IMR-90 (cell line): ENCODE results near the gene CNST. TPM values are rescaled to one million over a fixed set of nuclear protein-coding genes. Genes with fewer than 3 reads are reported as not detected.
A peak's percentile ranks its signal among the peaks of the same experiment; 100 is the strongest.

Source experiments
- ATAC-seq: fragments of 200-7000 bp; cut with Tn5 transposase; 2 replicates; pipeline ENCODE4 v1.9.1; 2020; ENCODE audit warnings: low read depth, mild to moderate bottlenecking, moderate library complexity
- BruUV-seq: library from RNA; stranded (reverse); fragments of 400-500 nt; replicated peaks from 2 replicates; lab custom pipeline; 2021; lab: Mats Ljungman, UMichigan
- CTCF ChIA-PET: fragments of 300-600 bp; formaldehyde crosslinking; extraction: SDS; loops from one replicate; lab custom pipeline; 2021; ENCODE audit warnings: antibody characterized with exemption; lab: Yijun Ruan, JAX
- POLR2A ChIA-PET: fragments of 300-600 bp; sonication (Branson Sonifier 250); formaldehyde crosslinking; loops from one replicate; lab custom pipeline; 2022; ENCODE audit warnings: antibody characterized with exemption; ENCODE audit not compliant: unreplicated experiment; lab: Charles Lee
- DNase-seq: peaks from one replicate; pipeline ENCODE4 v3.0.0; 2013
- H2AFZ ChIP-seq: replicated peaks from 2 replicates; pipeline ENCODE3; 2013; ENCODE audit warnings: low read length, mild to moderate bottlenecking; ENCODE audit not compliant: poor library complexity
- H2AK5ac ChIP-seq: 2 replicates; pipeline ENCODE4 v1.6.1; 2013; ENCODE audit warnings: low read depth, low read length, inconsistent platforms
- H2AK9ac ChIP-seq: replicated peaks from 2 replicates; pipeline ENCODE3; 2013; ENCODE audit warnings: mild to moderate bottlenecking, low read depth, low read length, moderate library complexity; ENCODE audit not compliant: poor library complexity
- H2BK120ac ChIP-seq: 2 replicates; pipeline ENCODE4 v1.6.1; 2013; ENCODE audit warnings: low read depth, low read length, inconsistent platforms
- H2BK15ac ChIP-seq: 3 replicates; pipeline ENCODE4 v1.6.1; 2013; ENCODE audit warnings: low read depth, low read length, inconsistent platforms
- H2BK20ac ChIP-seq: 2 replicates; pipeline ENCODE4 v1.6.1; 2013; ENCODE audit warnings: low read depth, mild to moderate bottlenecking, inconsistent platforms, low read length, moderate library complexity
- H2BK5ac ChIP-seq: 2 replicates; pipeline ENCODE4 v1.6.1; 2013; ENCODE audit warnings: mild to moderate bottlenecking, low read depth, low read length, inconsistent platforms; ENCODE audit not compliant: poor library complexity, severe bottlenecking
- H3K14ac ChIP-seq: replicated peaks from 2 replicates; pipeline ENCODE4 v1.6.1; 2013; ENCODE audit warnings: low read depth, low read length, inconsistent platforms
- H3K18ac ChIP-seq: 2 replicates; pipeline ENCODE4 v1.6.1; 2013; ENCODE audit warnings: low read depth, low read length, control low read depth
- H3K23ac ChIP-seq: 2 replicates; pipeline ENCODE4 v1.6.1; 2013; ENCODE audit warnings: low read depth, low read length, inconsistent platforms
- H3K27ac ChIP-seq: 2 replicates; pipeline ENCODE4 v1.5.1; 2013; ENCODE audit warnings: mild to moderate bottlenecking, control low read depth, low read length; ENCODE audit not compliant: insufficient read depth
- H3K27me3 ChIP-seq: 2 replicates; pipeline ENCODE4 v1.6.1; 2013; ENCODE audit warnings: low read length; ENCODE audit not compliant: control insufficient read depth, insufficient read depth
- H3K36me3 ChIP-seq: 2 replicates; pipeline ENCODE4 v1.6.1; 2013; ENCODE audit warnings: low read length, mixed read lengths; ENCODE audit not compliant: control insufficient read depth, insufficient read depth
- H3K4ac ChIP-seq: 2 replicates; pipeline ENCODE4 v1.6.1; 2013; ENCODE audit warnings: low read depth, low read length, inconsistent platforms
- H3K4me1 ChIP-seq: 2 replicates; pipeline ENCODE4 v1.6.1; 2013; ENCODE audit warnings: low read length, mixed read lengths; ENCODE audit not compliant: control insufficient read depth, insufficient read depth
- H3K4me2 ChIP-seq: 2 replicates; pipeline ENCODE4 v1.6.1; 2013; ENCODE audit warnings: low read depth, mild to moderate bottlenecking, control low read depth, low read length, moderate library complexity
- H3K4me3 ChIP-seq: 2 replicates; pipeline ENCODE4 v1.5.1; 2013; ENCODE audit warnings: low read depth, mild to moderate bottlenecking, control low read depth, low read length, moderate library complexity; ENCODE audit not compliant: insufficient read depth
- H3K56ac ChIP-seq: 2 replicates; pipeline ENCODE4 v1.6.1; 2013; ENCODE audit warnings: low read length, inconsistent platforms; ENCODE audit not compliant: insufficient read depth; ENCODE audit errors: extremely low read depth
- H3K79me1 ChIP-seq, 2 experiments: 2 replicates each; pipeline ENCODE4 v1.6.1; 2013; ENCODE audit warnings: low read length in 2 of 2, inconsistent platforms in 1 of 2, low read depth in 1 of 2
- H3K9ac ChIP-seq: 2 replicates; pipeline ENCODE4 v1.6.1; 2013; ENCODE audit warnings: low read depth, low read length, control low read depth
- H3K9me1 ChIP-seq: 2 replicates; pipeline ENCODE4 v1.6.1; 2013; ENCODE audit warnings: low read length, inconsistent platforms; ENCODE audit not compliant: insufficient read depth
- H3K9me3 ChIP-seq: 2 replicates; pipeline ENCODE4 v1.6.1; 2013; ENCODE audit warnings: low read length; ENCODE audit not compliant: control insufficient read depth, insufficient read depth
- H4K20me1 ChIP-seq: 2 replicates; pipeline ENCODE4 v1.6.1; 2013; ENCODE audit warnings: low read length, inconsistent platforms; ENCODE audit not compliant: insufficient read depth
- H4K5ac ChIP-seq: 2 replicates; pipeline ENCODE4 v1.6.1; 2013; ENCODE audit warnings: mild to moderate bottlenecking, low read depth, low read length, control low read depth
- H4K8ac ChIP-seq, 2 experiments: 2 replicates each; pipeline ENCODE4 v1.6.1; 2013; ENCODE audit warnings: low read depth in 2 of 2, low read length in 2 of 2, control low read depth in 1 of 2, inconsistent platforms in 1 of 2
- H4K91ac ChIP-seq: 2 replicates; pipeline ENCODE4 v1.6.1; 2013; ENCODE audit warnings: low read depth, low read length, inconsistent platforms; ENCODE audit not compliant: insufficient read depth
- CEBPB ChIP-seq: IDR thresholded peaks from 2 replicates; pipeline ENCODE4 v1.6.1; 2012; ENCODE audit warnings: low read depth, low read length, improper control_type of control experiment
- SMC3 ChIP-seq: fragments of 150-350 bp; IDR thresholded peaks from 2 replicates; pipeline ENCODE4 v1.6.1; 2016; ENCODE audit warnings: low read depth, mild to moderate bottlenecking, antibody characterized with exemption, low read length, moderate library complexity
- WGBS, 2 experiments: methylation state at CpG; one replicate each; pipeline versions ENCODE4 v1.1.5 to v1.1.7; 2013; ENCODE audit warnings: missing lambda C conversion rate in 2 of 2; ENCODE audit not compliant: insufficient read length in 1 of 2; ENCODE audit errors: extremely low coverage in 2 of 2; 5-methylcytosine and 5-hydroxymethylcytosine counted together
- dilution Hi-C: fragments of 300-500 bp; cut with HindIII; formaldehyde crosslinking; loops from one replicate; pipeline ENCODE4 v1.14.3; 2018; ENCODE audit warnings: low sequenced_read_pairs; ENCODE audit not compliant: unreplicated experiment
- in situ Hi-C: fragments of 300-500 bp; cut with MboI; formaldehyde crosslinking; loops from 3 replicates; pipeline ENCODE4 v1.14.3; 2019; ENCODE audit warnings: low sequenced_read_pairs, inconsistent platforms, mixed read lengths
- intact Hi-C: fragments of 100-400 bp; cut with micrococcal nuclease; formaldehyde crosslinking; loops from 2 replicates; pipeline ENCODE4 v1.10.0; 2022
- polyA plus RNA-seq, 3 experiments: library from polyadenylated mRNA; depleted of rRNA; stranded (reverse); fragments of >200 nt; gene quantifications; 2 replicates each; pipeline ENCODE4 v1.2.3, GENCODE V29; 2012; ENCODE audit warnings: low replicate concordance in 1 of 3
- total RNA-seq: library from RNA; depleted of rRNA; stranded (reverse); fragments of >200 nt; gene quantifications from 2 replicates; pipeline ENCODE4 v1.2.3, GENCODE V29; 2012

The CNST gene
- total and polyA plus RNA-seq, 2 of the 4 experiments (the other 2 are of a cell fraction): 15.4 to 25.5 TPM

GRCh38 chr1:246631426-246631825, 65.2 kb downstream of the CNST start:
- H3K4me3 ChIP-seq: no peak overlapping the region
- H2AK5ac ChIP-seq: peak overlapping the region; percentile 95
- no peaks in the 10 kb centered on the region for H3K27me3 ChIP-seq
- peak overlapping the region; percentile 99 for H2BK20ac ChIP-seq
- H3K18ac ChIP-seq: peak overlapping the region; percentile 100
- H2BK5ac ChIP-seq: peak overlapping the region; percentile 99
- H4K8ac ChIP-seq: peak overlapping the region; percentile 10 to 83; a peak in 3 of 4 replicates
- peak overlapping the region; percentile 88; the same call in 1 of the 2 replicates for H4K5ac ChIP-seq
- H4K20me1 ChIP-seq: no peaks in the 10 kb centered on the region
- in situ Hi-C loops (no loop called here), intact Hi-C loops (loop anchor here (5.0 kb wide), 2 partner anchors 34 to 124 kb away; partner anchors contain the start of gene SMYD3), dilution Hi-C loops (no loop called here)
- H3K9me1 ChIP-seq: peaks cover 5% of the 10 kb centered on the region
- H3K4me1 ChIP-seq: peaks cover 18% of the 10 kb centered on the region
- H2BK120ac ChIP-seq: peak overlapping the region; percentile 95
- ATAC-seq (peak; percentile 74), DNase-seq (peak; percentile 82)
- ChIA-PET POLR2A (no interaction called here), CTCF (no interaction called here)
- no peaks in the 10 kb centered on the region; the same call in 1 of the 2 replicates for H3K9me3 ChIP-seq
- H3K36me3 ChIP-seq: peaks cover 4% of the 10 kb centered on the region
- no CpG with 5 or more reads among the region's 1 CpG for WGBS, 2 experiments
- TF ChIP-seq CEBPB (peak; percentile 41; the same call in 1 of the 2 replicates), SMC3 (no peak)
- H3K4ac ChIP-seq: peak overlapping the region; percentile 98
- H3K9ac ChIP-seq: no peak overlapping the region; the same call in 1 of the 2 replicates
- BruUV-seq: no TSS peak
- H3K4me2 ChIP-seq: peak overlapping the region; percentile 80
- no peak overlapping the region for H2AK9ac ChIP-seq
- H2AFZ ChIP-seq: no peak overlapping the region
- H2BK15ac ChIP-seq: peak overlapping the region; percentile 99; the same call in 2 of the 3 replicates
- peak overlapping the region; percentile 88 for H3K14ac ChIP-seq
- H3K27ac ChIP-seq: peak overlapping the region; percentile 92
- peak overlapping the region; percentile 81; the same call in 1 of the 2 replicates for H3K23ac ChIP-seq
- H3K56ac ChIP-seq: peak overlapping the region; percentile 89
- H3K79me1 ChIP-seq: peaks cover 26 to 48% of the 10 kb centered on the region in 2 experiments
- H4K91ac ChIP-seq: peak overlapping the region; percentile 91
